ENCODE measurements around the gene STOML1. TPM values are rescaled to one million over a fixed set of nuclear protein-coding genes. Genes with fewer than 3 reads are reported as not detected.
"Not testable (repeated sequence)": the region's sequence is repeated elsewhere in the genome, so short reads cannot be mapped to it uniquely, and the experiment has no call there.

The STOML1 gene
- total RNA-seq, 1 donor from 2014 or later = 10.6 TPM

DNA sequence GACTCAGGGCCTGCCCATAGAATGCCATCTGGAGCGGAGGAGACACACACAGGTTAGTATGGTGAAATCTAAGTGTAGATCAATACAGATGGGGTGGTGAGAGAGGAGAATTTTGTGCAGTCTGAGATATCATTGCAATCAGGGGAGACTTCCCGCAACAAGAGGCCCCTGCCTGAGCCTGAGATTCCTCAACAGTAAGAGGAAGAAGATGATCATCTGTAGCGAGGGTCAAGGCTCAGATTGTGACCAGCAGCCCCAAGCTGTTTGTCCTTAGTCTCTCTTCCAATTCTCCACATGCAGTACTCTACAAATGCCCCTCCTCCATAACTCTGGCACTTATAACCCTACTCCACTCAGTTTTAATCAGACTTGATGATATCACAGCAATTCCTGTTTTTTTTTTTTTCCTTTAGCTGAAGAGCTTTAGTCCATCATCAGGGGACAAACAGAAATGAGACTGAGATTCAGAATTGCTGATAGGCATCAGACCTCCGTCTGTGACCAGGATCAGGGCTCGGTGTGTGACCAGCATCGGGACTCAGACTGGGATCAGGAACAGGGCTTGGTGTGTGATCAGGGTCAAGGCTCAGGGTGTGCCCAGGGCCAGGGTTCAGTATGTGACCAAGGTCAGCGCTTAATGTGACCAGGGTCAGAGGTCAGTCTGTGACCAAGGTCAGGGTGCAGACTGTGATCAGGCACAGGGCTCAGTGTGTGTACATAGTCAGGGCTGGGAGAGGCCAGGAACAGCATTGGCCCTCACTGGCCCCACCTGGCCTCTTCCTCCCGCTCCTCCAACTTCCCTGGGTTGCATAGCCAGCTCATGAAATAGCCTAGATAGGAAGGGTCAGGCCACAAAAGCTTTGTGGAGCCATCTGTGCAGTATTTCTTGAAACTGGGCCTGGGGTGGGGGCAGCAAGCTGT is 51.8 kb downstream of the STOML1 start:
- TF ChIP-seq, protein P1, sequence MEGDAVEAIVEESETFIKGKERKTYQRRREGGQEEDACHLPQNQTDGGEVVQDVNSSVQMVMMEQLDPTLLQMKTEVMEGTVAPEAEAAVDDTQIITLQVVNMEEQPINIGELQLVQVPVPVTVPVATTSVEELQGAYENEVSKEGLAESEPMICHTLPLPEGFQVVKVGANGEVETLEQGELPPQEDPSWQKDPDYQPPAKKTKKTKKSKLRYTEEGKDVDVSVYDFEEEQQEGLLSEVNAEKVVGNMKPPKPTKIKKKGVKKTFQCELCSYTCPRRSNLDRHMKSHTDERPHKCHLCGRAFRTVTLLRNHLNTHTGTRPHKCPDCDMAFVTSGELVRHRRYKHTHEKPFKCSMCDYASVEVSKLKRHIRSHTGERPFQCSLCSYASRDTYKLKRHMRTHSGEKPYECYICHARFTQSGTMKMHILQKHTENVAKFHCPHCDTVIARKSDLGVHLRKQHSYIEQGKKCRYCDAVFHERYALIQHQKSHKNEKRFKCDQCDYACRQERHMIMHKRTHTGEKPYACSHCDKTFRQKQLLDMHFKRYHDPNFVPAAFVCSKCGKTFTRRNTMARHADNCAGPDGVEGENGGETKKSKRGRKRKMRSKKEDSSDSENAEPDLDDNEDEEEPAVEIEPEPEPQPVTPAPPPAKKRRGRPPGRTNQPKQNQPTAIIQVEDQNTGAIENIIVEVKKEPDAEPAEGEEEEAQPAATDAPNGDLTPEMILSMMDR (IDR thresholded peaks at IDR 0.05) = no peak
- Mint-ChIP-seq H3K36me3 (ENCODE audit: low read depth) (no peaks in the 10 kb centered on the region), H3K9me3 (no peaks in the 10 kb centered on the region), H3K4me3 (no peak overlapping the region), H3K27ac (no peak overlapping the region), H3K4me1 (peaks cover 2% of the 10 kb centered on the region), H3K27me3 (peaks cover 7% of the 10 kb centered on the region)
- intact Hi-C loops (cut with micrococcal nuclease) = no loop called here
- POLR2A ChIA-PET = no interaction called here
- DNase-seq (no peak), ATAC-seq (ENCODE audit: low read depth) (no peak)
- CTCF ChIA-PET = interaction anchor here (1.5 kb wide), 1 partner anchor 12 kb away, joined by 4 read pairs; no protein-coding TSS in a partner anchor

DNA sequence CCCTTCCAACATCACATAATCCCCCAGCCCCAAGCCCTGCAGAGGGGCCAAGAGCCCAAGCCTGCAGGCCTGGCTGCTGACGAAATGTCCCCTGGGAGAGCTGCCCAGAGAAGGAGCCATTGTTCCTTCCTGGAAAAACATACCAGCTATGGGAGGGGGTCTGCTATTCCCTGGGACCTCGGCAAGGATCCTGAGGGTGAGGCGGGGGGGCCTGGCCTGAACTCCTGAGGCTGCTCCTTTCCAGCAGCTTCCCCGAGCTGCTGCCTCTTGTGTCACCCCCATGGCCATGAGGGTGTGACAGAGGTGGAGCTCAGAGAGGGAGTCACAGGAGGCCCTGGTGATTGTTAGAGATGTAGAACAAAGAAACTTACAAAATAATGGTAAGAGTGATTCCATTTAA is 53.0 kb downstream of the STOML1 start:
- peaks cover 2% of the 10 kb centered on the region for H3K4me1 Mint-ChIP-seq
- no peaks in the 10 kb centered on the region for H3K36me3 Mint-ChIP-seq (ENCODE audit: low read depth)
- DNase-seq (no peak), ATAC-seq (ENCODE audit: low read depth) (no peak)
- no peaks in the 10 kb centered on the region for H3K9me3 Mint-ChIP-seq
- intact Hi-C loops (cut with micrococcal nuclease) = no loop called here
- ChIA-PET POLR2A (no interaction called here), CTCF (interaction anchor here (1.5 kb wide), 1 partner anchor 11 kb away, joined by 4 read pairs; no protein-coding TSS in a partner anchor)
- H3K4me3 Mint-ChIP-seq = no peak overlapping the region
- peaks cover 5% of the 10 kb centered on the region for H3K27me3 Mint-ChIP-seq
- TF ChIP-seq, protein P1 (IDR thresholded peaks at IDR 0.05) = no peak
- no peak overlapping the region for H3K27ac Mint-ChIP-seq

DNA sequence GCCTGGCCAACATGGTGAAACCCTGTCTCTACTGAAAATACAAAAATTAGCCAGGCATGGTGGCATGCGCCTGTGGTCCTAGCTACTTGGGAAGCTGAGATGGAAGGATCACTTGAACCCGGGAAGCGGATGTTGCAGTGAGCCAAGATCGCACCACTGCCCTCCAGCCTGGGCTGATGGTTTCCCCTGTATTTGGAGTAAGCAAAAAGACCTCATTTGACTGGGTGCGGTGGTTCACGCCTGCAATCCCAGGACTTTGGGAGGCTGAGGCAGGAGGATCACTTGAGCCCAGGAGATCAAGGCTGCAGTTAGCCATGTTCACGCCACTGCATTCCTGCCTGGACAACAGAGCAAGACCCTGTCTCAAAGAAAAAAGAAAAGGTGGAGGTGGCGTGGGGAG is 53.6 kb downstream of the STOML1 start:
- DNase-seq; CTCF ChIA-PET; POLR2A ChIA-PET; H3K36me3 Mint-ChIP-seq (ENCODE audit: low read depth); ATAC-seq (ENCODE audit: low read depth); H3K27ac Mint-ChIP-seq; intact Hi-C loops (cut with micrococcal nuclease); H3K4me3 Mint-ChIP-seq; H3K4me1 Mint-ChIP-seq; H3K27me3 Mint-ChIP-seq; H3K9me3 Mint-ChIP-seq: not testable (repeated sequence)

DNA sequence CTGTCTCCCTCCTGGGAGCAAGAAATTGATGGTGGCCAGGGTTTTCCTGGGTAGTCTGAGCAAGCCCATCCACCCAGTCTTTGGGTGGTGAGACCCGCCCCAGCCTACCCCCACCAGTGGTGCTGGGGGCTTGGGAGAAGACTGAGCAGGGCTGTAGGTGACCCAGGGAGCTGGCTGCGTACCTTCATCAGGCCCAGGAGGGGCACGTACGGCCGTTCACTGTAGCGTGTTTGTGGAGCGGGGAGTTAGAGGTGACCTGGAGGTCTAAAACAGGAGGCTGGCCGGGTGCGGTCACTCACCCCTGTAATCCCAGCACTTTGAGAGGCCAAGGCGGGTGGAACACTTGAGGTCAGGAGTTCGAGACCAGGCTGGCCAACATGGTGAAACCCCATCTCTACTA is 54.4 kb downstream of the STOML1 start:
- H3K4me1 Mint-ChIP-seq = peaks cover 2% of the 10 kb centered on the region
- H3K9me3 Mint-ChIP-seq = no peaks in the 10 kb centered on the region
- ChIA-PET CTCF (no interaction called here), POLR2A (no interaction called here)
- no peak overlapping the region for H3K4me3 Mint-ChIP-seq
- no peak overlapping the region for H3K27ac Mint-ChIP-seq
- no peak for DNase-seq
- H3K27me3 Mint-ChIP-seq = peaks cover 5% of the 10 kb centered on the region
- intact Hi-C loops (cut with micrococcal nuclease) = no loop called here
- no peak for ATAC-seq (ENCODE audit: low read depth)
- TF ChIP-seq, protein P1 (IDR thresholded peaks at IDR 0.05) = no peak
- no peaks in the 10 kb centered on the region for H3K36me3 Mint-ChIP-seq (ENCODE audit: low read depth)

DNA sequence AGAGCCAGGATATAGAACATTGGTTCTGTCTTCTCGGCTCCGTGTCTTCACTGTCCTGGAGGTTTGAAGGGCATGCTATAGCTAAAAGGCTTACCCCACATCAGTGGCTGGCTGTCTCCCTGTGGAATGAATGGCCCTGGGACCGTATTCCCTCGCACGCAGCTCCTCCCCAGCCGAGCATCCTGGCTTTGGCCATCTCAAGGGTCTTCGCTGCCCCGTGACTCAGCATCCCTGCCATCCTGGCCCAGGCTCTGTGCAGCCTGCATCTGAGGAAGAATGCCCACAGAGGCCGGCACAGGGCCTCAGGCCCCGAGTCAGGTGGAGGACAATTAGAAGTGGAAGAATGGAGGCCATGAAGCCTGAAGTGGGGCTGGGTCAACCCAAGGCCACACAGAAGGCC is 54.8 kb downstream of the STOML1 start:
- H3K36me3 Mint-ChIP-seq (ENCODE audit: low read depth) = no peaks in the 10 kb centered on the region
- peaks cover 2% of the 10 kb centered on the region for H3K4me1 Mint-ChIP-seq
- no peaks in the 10 kb centered on the region for H3K9me3 Mint-ChIP-seq
- peaks cover 5% of the 10 kb centered on the region for H3K27me3 Mint-ChIP-seq
- ATAC-seq (ENCODE audit: low read depth) (no peak), DNase-seq (no peak)
- ChIA-PET CTCF (no interaction called here), POLR2A (no interaction called here)
- TF ChIP-seq, protein P1 (IDR thresholded peaks at IDR 0.05) = no peak
- no peak overlapping the region for H3K4me3 Mint-ChIP-seq
- H3K27ac Mint-ChIP-seq = no peak overlapping the region
- intact Hi-C loops (cut with micrococcal nuclease) = no loop called here
